HG03039 (cell line): ENCODE data around the gene MED20.

ENCODE experiments used
- ATAC-seq: cut with Tn5 transposase; IDR thresholded peaks from one replicate; pipeline ENCODE4 v1.9.1; 2021; ENCODE audit warnings: mild to moderate bottlenecking, moderate library complexity; ENCODE audit not compliant: unreplicated experiment

Gene MED20

DNA sequence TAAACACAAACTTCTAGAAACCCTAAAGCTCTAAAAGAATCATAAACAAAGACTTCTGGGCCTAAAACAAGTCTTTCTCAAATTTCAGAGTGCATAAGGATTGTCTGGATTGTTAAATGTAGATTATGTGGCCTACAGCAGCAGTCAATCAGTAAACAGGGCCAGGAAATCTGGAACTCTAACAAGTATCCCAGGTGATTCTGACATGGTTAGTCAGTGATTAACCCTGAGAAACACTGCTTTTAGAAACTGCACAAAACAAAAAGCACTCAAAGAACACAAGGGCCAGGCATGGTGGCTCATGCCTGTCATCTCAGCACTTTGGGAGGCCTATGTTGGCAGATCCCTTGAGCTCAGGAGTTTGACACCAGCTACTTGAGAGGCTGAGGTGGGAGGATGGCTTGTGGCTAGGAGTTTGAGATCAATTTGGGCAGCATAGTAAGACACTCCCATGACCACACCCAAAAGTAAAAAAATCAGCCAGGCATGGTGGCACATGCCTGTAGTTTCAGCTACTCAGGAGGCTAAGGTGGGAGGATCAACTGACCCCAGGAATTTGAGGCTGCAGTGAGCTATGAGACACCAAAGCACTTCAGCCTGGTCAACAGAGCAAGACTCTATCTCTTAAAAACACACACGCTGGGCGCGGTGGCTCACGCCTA is 5.9 kb downstream of the MED20 start:
- ATAC-seq: no peak

DNA sequence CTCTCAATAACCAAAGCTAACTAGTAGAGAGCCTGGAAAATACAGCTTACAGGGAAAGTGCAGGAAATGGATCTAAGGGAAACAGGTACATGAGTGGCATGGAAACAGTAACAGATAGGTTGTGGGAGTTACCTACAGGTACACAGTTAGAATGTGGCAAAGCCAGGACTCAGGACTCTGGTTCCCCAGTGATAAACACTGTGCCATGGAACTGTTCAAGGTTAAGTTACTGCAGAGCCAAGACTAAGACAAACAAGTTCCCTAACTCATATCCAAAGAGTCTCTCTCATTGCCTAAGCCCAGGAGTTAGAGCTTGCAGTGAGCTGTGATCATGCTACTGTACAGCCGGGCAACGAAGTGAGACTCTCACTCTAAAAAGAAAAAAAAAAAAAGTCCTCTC is 6.6 kb downstream of the MED20 start:
- no peak for ATAC-seq

DNA sequence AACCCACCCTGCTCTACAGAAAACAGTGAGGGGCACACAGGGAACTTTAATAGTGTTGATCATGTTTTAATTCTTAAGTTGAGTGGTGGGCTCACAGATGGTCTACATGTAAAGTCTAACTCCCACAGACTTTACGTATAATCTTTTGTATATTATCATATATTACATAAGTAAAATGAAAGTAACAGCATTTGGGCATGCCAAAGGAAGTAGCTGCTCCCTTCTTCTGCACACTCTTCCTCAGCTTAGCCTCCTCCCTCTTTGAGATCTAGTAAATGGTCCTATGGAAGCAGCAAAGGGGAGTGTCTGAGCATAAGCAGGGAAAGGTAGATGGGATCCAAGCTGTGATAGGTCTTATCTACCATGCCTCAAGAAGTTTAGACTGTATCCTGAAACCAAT is 11.2 kb downstream of the MED20 start:
- no peak for ATAC-seq

DNA sequence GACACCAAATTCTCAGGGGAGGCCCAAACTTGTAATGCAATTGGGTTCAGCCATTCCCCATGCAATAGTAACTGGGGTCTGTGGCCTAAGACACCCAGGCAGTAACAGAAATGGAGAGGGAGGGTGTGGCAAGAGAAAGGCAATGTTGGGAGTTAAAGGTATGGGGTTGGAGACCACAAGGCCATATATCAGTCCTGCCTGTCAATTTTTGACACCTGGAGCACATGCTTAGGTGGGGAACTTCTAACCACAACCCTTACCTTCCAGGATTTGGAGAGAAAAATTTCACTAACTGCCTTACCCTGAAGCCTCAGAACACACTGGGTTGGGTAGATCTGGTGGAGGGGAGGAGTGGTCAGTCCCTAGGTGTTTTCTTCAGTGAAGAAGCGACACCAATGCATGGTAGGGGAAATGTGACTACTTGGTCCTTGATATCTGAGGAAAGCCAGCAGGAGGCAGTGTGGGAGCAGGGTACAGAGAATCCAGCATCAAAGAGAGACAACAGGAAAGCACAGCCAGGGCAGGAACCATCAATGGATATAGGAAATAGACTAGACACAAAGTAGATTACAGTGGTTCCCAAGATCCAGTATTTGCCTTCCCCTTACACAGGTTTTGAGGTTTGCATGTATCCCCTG is 18.9 kb downstream of the MED20 start:
- ATAC-seq: no peak

DNA sequence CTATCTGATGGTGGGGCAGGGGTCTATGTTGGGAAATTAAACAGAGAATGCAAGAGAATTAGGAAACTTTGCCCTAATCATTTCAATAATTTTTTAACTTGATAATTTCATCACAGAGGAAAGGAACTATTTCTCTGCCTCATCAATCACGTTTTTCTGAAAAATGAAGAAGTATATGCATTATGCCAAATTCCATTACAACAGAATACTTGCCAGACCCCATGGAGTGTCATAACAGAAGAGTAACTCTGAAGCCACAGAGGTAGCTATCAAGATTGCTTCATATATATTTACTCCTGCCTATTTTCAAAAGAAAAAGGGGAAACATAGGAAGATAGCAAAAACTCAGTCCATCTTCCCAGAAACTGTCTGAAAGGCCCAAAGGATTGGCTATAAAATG is 20.1 kb downstream of the MED20 start:
- ATAC-seq: no peak

DNA sequence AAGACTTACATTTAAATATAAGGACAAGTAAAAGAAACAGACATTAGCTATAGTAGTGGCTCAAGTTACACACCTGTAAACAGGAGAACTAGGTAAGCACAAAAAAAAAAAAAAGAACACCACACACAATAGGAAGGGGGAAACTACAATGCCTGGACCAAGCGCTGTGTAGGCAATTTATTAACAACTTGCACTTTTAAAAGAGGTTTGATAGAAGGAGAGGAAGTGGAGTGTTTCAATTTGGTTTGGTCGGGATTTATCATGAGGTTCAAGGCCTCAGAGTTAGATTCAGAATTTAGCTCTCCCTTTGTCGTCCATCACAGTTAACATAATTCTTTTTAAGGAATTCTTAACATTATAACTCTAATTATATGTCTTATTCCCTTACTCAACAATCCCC is 24.7 kb downstream of the MED20 start:
- no peak for ATAC-seq

DNA sequence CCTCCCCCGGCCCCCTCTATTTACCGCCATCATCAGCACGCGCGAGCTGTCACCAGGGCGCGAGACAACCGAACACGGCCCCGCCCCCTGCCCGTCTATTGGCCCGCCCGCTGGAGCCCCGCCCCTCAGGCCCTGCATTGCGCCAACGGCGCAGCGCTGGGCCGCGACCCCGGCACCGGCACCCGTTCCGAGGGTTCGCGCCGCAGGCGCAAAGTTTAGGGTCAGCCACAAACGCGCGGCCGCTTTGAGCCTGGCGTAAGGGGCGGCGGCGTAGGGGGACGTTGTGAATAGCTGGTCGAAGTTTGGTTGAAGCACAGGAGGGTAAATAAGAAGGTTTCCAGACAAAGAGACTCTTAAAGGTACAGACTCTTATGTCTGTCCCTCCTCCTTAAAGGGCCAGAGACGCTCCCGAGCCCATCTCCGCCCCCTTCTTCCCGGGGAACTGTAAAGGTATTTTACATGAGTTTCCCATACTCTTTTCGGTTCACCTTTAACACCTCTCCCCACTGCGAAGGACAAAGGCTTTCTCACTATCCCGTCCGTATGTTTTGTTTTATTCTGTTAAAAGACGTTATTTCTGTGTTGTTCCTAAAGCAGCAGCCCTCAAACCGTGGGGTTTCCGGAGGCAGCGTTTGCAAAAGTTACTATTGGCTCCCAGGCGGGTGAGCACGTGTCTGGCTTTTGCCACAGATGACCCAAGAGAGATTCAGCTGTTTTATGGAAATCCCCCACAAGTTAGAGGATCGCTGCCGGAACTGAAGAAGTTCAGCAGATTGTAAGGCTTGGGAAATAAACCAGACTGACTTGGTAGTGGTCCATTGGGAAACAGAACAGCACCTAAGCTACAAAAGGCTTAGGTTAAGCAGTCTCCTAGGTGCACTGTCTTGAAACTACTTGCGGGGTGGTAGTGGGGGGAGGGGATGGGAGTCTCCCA is 25.4 kb downstream of the MED20 start, which contains the start of gene USP49:
TSS of gene USP49 (minus strand) at position 76 of the 934 bp plus-strand sequence. CDS start 88,392 bp downstream, outside the sequence.
- ATAC-seq: peak; percentile 80

DNA sequence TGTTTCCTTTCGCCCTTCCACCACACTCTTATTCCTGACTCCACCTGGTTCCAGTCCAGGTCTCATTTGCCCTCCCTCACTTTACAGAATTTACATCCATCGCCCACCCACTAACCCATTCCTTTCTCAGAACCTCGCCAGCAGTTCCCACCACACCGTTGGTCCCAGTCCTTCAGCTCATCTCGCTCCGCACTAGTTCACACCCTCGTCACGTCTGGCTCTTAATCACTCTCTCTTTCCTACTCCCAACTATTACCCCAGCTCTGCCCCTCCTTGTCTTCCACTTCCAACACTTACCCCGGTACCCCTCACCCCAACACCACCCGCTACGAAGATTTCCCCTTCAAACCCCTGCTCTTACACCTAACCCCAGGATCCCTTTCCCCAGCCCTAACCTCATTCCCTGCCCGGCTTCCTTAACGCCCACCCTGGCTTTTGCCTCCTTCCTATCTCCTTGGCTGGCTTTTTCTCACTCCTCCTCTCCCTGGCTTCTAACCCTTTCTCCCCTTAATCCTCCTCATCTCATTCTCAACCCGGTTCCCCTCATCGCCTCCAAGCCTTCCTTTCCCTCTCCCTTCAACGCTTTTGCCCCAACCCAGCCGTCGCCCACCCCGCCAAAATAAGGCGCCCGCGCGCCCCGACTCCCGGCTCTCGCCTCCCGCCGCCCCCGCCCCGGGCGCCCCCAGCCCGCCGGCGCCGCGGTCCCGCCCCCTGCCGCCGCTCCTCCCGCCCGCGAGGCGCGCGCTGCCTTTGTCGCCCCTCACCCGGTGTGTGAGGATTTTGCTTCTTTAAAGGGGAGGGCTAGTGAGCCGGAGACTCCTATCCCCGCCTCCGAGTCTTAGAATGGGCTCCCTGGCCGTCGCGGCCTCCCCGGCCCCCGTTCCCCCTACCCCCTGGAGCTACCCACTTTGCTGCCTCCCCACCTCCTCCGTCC is 26.3 kb downstream of the MED20 start:
- ATAC-seq: peak; percentile 27

DNA sequence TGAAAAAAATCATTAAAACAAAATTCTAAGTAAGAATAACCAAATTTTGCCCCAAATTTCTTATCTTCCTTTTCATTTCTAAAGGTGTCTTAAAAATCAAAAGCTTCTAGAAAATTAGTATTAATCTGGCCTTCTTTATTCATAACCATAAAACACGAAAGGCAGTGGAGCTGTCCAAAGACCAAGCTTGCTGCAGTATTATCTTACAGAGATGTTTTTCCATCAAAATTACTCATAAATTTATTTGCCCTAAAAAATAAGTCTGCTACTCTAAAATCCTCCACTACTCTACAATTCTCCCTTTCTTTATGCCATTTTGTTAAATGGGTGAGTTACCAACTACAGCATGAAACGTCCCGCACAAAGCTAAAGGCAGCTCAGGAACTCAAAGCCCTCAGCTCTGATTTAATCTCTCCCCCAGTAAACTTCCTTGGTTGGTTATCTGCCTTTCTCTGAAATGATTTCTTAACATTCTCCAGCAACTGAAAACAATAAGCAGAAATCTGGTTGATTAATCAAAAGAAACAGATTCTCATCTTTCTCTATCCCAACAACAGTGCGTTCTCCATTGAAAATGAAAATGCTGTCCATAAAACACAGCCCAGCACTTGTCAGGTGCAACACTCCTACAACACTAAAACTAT is 27.9 kb downstream of the MED20 start:
- no peak for ATAC-seq

DNA sequence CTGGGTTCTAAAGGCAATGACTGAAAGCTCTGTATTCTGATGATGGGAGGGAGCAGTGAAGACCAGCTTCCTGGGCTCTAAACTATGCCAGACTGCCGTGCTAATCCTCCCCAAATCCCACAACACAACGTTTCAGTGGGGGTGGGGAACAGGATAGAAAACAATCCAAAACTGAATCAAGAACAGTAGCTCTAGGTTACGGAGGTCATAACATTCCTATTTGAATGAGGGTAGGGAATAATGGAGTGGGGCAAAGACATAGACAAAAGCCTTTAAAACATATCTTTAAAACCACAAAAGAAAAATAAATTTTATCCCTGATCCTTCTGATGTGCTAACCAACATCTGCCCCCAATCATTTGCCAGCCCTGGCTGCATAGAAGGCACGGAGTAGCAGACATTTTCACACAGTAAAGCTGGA is 33.6 kb downstream of the MED20 start:
- no peak for ATAC-seq

DNA sequence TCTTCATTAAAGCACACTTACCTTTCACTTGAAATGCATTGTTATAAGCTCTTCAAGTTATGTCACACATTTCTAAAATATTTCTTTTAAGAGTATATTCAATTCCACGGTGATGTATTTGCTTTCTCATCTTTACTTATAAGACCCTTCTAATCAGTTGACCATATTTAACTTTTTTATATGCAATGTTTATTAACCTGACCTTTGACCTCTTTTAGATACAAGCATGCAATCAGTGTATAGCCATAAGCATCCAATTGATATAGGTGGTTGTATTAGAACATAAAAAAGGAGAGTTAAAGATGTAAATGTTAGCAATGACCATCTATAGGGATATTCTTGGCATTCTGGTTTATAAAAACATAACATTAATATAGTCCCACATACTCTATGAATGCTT is 35.0 kb downstream of the MED20 start:
- ATAC-seq: no peak

DNA sequence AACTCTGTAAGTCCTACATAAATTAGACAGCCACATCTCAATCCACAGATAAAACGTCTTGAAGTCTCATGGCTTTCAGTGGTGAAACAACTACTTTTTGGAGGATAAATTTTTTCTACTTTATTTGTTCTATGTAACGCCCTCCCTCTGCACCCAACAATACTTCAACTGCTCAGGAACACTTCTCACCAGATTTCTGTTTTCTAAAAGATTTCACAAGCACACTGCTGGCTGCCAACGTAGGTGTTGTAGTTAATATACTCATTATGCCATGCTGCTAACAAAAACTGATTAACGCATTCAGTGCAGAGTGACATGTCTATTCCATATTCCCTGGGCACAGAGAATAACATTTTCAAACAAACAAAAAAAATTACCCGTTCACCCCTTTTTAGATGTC is 36.0 kb downstream of the MED20 start:
- no peak for ATAC-seq

DNA sequence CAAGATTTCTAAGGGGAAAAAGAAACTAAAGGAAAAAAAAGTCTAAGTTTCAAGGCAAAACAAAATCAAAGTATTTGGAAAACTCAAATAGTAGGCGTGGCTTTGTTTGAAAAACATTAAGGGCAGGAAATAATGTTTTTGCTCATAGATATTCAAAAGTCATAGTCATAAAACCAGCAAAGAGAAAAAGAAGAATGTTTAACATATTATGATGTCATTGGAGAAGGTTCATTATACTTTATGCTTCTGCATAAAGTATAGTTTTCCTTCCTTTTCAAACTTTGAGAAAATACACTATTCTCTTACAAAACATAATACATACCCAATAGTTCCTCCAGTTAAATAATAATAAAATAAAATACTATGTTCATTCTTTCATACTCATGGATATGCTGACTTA is 39.4 kb downstream of the MED20 start:
- ATAC-seq: no peak

DNA sequence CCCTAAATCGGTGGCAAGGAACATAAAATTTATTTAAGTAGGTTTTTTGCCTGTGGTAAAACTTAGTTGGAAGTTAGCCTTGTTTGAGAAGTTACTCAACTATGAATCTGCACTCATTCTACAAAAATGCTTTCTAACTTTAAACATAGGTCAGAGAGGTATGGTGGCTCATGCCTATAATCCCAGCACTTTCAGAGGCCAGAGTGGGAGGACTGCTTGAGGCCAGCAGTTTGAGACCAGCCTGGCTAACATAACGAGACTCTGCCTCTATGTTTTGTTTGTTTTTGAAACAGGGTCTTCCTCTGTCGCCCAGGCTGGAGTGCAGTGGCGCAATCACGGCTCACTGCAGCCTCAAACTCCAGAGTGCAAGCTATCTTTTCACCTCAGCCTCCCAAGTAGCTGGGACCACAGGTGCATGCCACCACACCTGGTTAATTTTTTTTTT is 42.0 kb downstream of the MED20 start:
- ATAC-seq: no peak

DNA sequence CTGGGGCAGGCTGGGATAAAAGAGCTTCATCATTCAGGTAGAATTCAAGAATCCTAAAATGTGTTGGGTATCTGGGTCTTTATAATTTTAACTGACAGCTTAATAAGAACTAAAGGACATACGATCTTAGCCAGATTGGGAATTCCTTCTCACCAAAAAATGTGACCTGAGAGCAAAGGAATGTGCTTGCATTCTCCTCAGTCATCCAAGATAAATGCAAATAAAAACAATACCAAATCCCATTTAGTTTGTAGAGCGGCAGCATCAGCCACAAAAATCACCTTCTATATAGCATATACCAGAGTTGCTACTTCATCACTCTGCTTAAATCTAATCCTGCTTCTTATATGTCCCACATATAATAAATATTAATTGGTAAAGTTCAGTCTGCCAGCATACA is 42.7 kb downstream of the MED20 start:
- ATAC-seq: no peak

DNA sequence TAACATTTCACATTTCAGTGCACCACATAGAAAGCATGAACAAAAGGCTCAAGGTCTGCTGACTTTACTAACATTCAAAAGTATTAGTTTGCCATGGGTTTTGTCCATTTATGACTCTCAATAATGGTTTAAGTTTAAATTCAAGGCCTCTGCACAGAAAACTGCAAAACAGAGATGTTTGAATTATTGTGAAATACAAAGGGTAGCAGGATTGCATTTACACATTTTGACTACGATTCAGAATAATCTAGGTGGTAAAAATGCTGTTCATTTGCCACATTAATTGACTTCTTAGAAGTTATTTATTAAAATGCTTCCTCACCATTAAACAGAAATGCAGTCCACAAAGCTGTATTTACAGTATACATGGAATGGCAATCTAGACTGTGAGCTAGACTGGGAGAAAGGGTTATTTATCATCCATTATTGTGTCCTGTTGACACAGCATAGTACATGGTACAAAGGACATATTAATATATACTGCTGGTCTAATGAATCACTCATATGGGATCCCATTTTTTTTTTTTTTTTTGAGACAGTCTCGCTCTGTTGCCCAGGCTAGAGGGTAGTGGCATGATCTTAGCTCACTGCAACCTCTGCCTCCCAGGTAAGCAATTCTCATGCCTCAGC is 43.8 kb downstream of the MED20 start:
- no peak for ATAC-seq

DNA sequence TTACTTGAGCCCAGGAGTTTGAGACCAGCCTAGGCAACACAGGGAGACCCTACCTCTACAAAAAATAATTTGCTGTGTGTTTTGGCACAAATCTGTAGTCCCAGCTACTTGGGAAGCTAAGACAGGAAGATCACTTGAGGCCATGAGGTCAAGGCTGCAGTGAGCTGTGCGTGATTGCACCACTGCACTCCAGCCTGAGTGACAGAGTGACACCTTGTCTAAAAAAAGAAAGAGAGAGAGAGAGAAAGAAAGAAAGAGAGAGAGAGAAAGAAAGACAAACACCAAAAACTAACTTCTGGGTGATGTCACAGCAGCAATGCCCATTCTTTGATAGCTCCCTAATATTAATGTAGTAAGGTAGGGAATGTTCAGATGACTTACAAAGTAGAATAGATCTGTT is 46.2 kb downstream of the MED20 start:
- ATAC-seq: no peak

DNA sequence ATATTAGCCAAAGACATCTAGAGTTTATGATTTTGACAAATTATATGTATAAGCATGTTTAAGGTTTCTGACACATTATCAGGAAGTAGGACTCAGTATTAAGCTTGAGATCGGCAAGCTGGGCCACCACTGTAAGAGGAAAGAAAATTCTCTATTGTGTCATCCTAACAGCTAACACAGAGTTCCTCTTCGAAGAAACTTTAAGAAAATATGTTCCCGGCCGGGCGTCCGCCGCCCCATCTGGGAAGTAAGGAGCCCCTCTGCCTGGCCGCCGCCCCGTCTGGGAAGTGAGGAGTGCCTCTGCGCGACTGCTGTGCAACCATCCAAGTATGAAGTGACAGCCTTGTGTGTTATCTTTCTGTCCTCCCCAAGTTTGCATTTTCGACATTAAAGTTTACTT is 48.8 kb downstream of the MED20 start:
- no peak for ATAC-seq

DNA sequence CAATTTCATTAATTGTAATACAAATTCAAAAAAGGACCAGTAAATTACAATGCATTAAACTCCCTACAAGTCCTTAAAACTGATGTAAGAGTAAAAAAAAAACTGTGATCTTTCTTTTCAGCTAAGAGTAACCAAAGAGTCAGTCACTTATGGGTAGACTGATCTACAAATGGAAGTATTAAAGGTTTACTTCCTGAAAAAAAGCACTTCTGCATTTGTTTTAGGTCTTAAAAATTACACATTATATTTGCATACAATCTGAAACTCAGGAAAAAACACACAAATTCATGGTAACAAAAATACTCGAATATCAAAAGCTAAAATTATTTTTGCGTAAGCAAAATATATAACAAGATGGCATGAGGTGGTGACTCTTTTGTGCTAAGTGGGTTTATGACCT is 49.2 kb downstream of the MED20 start:
- no peak for ATAC-seq

DNA sequence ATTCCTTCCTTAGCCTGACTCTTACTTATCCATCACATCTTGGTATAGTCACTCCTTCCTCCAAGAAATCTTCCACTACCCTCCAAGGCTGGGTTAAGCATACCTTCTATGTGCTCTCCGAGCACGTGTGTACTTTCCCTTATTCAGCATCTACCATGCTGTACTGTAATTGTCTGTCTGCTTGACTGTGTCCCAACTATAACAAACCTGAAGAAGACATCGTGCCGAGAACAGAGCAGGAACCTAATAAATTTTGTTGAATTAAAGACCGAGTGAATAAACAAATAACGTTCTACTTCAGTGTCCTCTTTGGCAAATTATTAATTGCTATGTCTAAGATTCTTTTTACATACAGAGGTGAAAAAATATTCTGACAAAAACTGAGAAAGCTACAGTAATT is 61.6 kb downstream of the MED20 start:
- no peak for ATAC-seq
